Erythroblast (primary cell): ENCODE measurements around the gene IQSEC2.
A peak's percentile ranks its signal among the peaks of the same experiment; 100 is the strongest.

Experiments
- DNase-seq, 2 experiments: peaks; one replicate each; lab custom pipeline; 2025; lab: John Stamatoyannopoulos, UW
- GATA1 ChIP-seq: IDR thresholded peaks from 2 replicates; pipeline ENCODE4 v1.6.1; 2011; ENCODE audit warnings: low read depth, mild to moderate bottlenecking, control low read depth, low read length, moderate library complexity
- POLR2A ChIP-seq: IDR thresholded peaks from 2 replicates; pipeline ENCODE4 v1.6.1; 2011; ENCODE audit warnings: mild to moderate bottlenecking, low read length

IQSEC2 gene

DNA sequence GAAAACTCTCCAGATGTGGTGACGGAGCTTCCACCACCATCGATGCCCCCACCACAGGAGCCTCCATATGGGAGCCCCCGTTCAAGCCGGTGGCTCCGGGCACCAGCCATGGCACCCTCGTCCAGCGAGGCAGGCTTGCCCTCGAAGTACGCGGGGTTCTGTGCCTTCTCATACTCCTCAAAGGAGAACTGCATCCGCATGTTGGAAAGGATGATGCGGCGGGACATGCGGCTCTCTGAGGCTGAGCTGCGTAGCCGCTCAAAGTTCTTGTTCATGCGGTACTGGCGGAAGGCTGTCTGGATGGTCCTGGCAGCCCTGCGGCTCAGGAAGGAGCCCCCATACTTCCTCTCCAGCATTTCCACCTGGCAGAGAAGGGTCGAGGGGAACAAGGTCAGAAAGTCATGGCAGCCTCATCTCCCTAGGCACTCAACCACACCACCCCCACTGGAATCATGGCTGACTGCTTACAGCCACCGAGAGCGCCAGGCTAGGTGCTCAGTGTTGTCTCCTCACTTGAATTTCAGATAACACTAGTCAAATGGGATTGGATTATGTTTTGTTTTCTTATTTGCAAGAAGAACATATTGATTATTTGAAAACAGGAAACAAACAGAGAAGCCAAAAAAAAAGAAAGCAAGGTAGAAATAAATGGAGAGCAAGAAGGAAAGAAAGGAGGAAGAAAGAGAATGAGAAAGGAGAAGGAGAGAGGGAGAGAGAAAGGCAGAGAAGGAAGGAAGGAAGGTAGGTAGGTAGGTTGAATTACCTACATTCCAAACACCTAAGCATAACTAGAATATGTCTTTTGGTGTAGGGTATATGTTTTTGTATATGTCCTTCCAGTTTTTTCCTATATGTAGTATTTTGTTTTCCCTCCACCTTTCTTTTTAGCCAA, 26.6 kb downstream of the IQSEC2 start:
- TF ChIP-seq GATA1 (no peak), POLR2A (no peak)
- no peak for DNase-seq

GRCh38 chrX:53253293-53254020, 27.9 kb downstream of the IQSEC2 start:
- DNase-seq = peak in 1 of 2 experiments; percentile 56
- TF ChIP-seq GATA1 (no peak), POLR2A (no peak)

GRCh38 chrX:53251307-53251706, 30.1 kb downstream of the IQSEC2 start:
- TF ChIP-seq GATA1 (no peak), POLR2A (no peak)
- no peak for DNase-seq

DNA sequence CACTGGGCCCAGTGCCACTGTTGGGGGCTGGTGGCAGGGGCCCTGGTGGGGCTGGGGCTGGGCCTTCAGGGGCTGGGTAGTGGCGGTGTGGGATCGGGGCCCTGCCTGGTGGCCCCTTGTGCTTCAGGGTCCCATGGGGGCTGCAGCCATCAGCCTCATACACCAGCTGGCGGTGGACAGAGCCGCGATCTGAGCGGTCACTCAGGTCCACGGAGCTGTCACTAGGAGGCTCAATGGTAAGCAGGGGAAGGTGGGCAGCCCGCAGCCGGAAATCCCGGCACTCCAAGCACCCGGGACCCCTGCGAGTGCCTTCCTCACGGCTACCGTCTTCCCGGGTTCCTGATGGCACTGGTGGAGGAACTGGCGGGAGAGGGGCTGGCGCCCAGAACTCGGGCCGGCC, 30.8 kb downstream of the IQSEC2 start:
- DNase-seq = no peak
- TF ChIP-seq GATA1 = no peak
- no peak for TF ChIP-seq POLR2A

DNA sequence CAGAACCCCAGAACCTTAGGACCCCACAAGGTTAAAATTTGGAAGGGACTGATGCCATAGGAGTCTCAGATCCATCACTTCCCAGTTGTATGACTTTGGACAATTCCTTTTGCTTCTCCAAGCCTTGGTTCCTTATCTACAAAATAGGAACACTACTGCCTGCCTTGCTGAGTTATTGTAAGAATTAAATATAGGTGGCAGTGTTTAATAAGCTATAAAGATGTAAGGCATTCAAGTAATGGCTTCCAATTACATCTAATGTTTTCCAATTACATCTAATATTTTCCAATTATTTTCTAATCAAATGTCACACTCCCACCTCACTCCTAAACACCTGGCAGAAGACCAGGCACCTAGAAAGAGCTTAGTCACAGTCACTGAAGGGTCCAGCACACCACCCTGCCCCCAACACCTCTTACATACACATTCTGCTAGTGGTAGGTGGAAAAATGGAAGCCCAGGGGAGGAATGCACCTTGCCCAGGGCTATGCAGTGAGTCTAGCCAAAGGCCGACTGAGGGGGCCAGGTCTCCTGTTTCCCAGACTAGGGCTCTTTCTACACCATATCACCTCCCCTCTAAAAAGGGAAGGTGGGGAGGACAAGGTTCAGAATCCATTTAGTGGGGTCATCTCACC, 31.9 kb downstream of the IQSEC2 start:
- TF ChIP-seq GATA1 = no peak
- DNase-seq = no peak

DNA sequence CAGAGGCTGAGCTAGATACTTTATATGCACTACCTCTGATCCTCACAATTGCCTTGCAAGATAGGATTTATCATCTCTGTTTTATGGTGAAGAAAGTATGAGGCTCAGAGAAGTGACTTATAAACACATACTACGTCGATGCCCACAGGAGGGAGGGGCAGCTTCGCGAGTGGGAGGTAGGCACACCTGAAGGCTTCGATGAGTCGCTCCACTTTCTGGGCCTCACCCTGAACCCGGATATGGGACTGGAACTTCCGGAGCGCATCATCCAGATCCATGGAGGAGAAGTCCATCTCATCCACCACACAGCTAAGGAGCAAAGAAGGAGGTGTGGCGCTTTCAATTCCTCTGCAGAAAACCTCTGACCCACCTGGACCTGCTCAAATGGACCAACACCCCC, 33.5 kb downstream of the IQSEC2 start:
- no peak for DNase-seq
- TF ChIP-seq GATA1 (no peak), POLR2A (no peak)

DNA sequence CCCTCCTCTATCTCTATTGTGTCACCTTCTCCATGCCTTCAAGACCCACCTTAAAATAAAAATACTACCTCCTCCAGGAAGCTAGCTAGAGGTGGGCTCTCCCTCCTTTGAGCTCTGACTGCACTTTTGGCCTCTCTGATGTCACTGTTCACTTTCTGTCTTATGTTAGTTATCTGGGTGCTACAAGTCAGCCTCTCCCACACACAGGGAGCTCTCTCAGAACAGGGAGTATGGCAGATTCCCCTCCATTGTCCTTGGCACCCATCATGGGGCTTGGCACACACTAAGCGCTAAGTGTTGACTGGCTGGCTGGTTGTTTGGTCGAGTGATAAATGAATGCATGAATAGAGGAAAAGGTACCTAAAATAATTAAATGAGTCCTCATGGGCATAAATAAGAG, 35.2 kb downstream of the IQSEC2 start:
- no peak for DNase-seq
- TF ChIP-seq POLR2A (no peak), GATA1 (no peak)

- TF ChIP-seq POLR2A (no peak), GATA1 (no peak)
- no peak for DNase-seq
These were observed 36.8 kb downstream of the IQSEC2 start for GRCh38 chrX:53244610-53245009.

- TF ChIP-seq POLR2A (no peak), GATA1 (no peak)
These were observed 39.1 kb downstream of the IQSEC2 start for GRCh38 chrX:53242310-53242709.

DNA sequence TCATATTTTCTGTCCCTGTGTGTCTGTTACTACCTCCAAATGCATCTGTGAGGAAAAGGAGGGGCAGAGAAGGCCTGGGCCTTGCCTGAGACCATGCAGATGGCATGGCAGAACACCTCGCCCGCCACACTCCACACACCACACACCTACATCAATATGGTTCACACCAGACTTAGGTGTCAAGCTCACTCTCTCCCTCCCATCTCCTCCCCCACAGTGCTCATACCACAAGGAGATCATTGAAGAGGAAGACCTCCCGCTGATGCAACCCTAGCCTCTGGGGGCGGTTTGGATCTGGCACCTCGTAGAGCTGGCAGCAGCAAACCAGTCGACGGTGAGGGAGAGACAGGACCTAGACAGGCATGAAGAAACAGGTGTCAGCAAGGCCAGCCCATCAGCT, 39.8 kb downstream of the IQSEC2 start:
- no peak for DNase-seq
- TF ChIP-seq GATA1 (no peak), POLR2A (no peak)

More at GRCh38 chrX:53242310-53242709, 39.1 kb downstream of the IQSEC2 start:
- no peak for DNase-seq

DNA sequence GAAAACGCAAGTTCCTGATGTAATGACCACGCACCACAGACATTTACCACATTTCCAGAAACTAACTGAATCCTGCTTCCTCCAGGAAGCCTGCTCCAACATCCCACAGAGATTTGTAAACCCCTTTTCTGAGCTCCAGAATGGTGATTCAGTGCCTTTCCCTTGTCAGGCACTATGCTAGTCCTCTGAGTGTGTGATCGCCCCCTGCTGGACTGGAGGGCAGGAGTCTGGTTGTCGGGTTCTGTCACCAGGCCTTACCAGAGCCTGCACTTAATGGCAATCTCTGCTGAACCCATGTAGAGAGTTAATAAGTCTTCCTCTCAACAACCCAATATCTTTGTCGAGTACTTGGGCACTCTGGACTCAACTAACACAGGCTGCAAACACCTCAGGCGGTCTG, 41.9 kb downstream of the IQSEC2 start:
- TF ChIP-seq POLR2A = no peak
- TF ChIP-seq GATA1 = no peak
- DNase-seq = peak; percentile 52 to 67

DNA sequence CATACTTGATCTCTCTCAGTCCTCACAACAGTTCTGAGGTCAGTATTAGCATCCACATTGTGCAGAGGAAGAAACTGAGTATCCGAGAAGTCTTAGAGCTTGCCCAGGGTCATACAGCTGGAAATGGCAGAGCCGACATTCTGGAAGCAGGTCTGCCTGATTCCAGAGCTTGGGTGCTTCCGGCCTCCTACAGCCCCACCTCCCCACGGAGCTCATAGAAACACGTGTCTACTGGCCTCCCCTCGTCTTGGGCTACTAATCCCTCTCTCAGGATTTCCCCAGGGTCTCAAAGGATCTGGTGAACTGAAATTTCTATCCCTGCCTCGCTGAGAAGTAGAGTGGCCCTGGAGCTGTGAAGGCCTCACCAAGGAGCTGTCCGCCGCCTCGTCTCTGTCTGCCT, 44.3 kb downstream of the IQSEC2 start:
- DNase-seq = no peak
- TF ChIP-seq POLR2A (no peak), GATA1 (no peak)

DNA sequence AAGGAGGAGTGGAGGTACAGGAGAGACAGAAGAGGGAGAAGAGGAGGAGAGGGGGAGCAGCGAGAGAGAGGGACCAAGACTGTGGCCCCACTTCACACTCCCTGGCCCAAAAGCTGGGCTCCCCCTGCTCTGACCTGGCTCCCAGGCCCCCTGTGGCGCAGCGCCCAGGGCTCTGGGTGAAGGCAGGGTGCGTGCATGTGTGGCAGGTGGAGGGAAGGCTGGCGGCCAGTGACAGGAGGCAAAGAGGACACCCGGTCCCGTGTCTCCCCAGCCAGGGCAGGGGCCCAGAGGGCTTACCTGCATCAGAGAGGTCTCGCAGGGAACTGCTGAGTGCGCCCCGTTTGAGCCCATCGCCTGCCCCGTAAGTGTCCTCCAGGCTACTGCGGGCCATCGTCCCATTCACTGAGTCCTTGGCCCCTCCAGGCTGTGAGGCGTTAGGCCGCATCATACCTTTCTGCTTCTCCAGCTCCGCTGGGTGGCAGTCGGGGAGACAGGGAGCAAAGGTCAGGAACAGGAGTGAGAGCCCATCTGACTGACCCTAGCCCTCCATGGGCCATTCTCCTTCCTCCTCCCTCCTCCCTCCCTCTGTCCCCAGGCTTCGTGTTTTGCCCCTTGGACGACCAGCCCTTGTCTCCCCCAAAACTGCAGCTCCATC, 45.2 kb downstream of the IQSEC2 start:
- no peak for DNase-seq
- TF ChIP-seq GATA1 (no peak), POLR2A (no peak)

DNA sequence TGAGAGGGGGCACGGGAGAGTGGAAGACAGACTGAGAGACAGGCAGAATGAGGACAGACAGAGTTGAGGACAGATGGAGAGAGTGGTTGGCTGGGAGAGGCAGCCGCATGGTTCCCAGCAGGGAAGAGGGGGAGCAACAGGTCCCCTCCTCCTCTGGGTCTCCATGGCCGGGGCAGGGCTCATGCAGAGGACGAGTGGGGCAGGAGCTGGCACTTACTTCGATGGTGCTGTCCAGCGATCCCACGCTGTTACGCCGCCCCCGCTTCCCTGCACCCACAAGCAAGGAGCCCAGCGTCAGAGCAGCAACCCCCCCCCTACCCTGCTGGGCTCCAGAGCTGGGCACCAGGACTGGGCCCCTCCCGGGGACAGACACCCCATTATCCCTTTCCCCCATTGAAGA, 45.8 kb downstream of the IQSEC2 start:
- TF ChIP-seq POLR2A (no peak), GATA1 (no peak)
- DNase-seq = no peak
